HepG2 (cell line): ENCODE measurements around the gene NLRC5. TPM values are rescaled to one million over a fixed set of nuclear protein-coding genes. Genes with fewer than 3 reads are reported as not detected.
A peak's percentile ranks its signal among the peaks of the same experiment; 100 is the strongest.
"Not testable (repeated sequence)": the region's sequence is repeated elsewhere in the genome, so short reads cannot be mapped to it uniquely, and the experiment has no call there.

Experiments used
- ATAC-seq: fragments of 200-7000 bp; cut with Tn5 transposase; 3 replicates; pipeline ENCODE4 v1.9.1; 2020; ENCODE audit warnings: mild to moderate bottlenecking, moderate library complexity
- BruUV-seq: library from RNA; stranded (reverse); fragments of 400-500 nt; replicated peaks from 2 replicates; lab custom pipeline; 2021; lab: Mats Ljungman, UMichigan
- CTCF ChIA-PET: fragments of 300-600 bp; formaldehyde crosslinking; extraction: SDS; loops from one replicate; lab custom pipeline; 2021; ENCODE audit warnings: low total read pairs, inconsistent platforms, low intra/inter-chr PET ratio; lab: Yijun Ruan, JAX
- POLR2A ChIA-PET: fragments of 350-600 bp; sonication (Branson Sonifier 250); formaldehyde crosslinking; loops from one replicate; lab custom pipeline; 2020; ENCODE audit warnings: antibody characterized with exemption, inconsistent platforms; lab: Yijun Ruan, JAX
- DNase-seq: peaks from one replicate; pipeline ENCODE4 v3.0.0-alpha.2; 2015; ENCODE audit warnings: low spot score
- FAIRE-seq: peaks from 3 replicates; lab custom pipeline; 2011; peaks lifted over from hg19 to GRCh38; lab: Jason Lieb, UNC
- H2AFZ ChIP-seq: one replicate; pipeline ENCODE4 v1.6.1; 2011; ENCODE audit warnings: low read length, inconsistent platforms
- H3K27ac ChIP-seq: fragments of 300-600 bp; 3 replicates; pipeline ENCODE4 v1.8.0; 2011; ENCODE audit warnings: mixed run types, mild to moderate bottlenecking, mixed read lengths, low read length, inconsistent platforms; ENCODE audit not compliant: insufficient read depth; ENCODE audit errors: extremely low read length
- H3K27me3 ChIP-seq, 2 experiments: fragments of 200-600 bp in 1 of 2; 2 replicates in 1 of 2; 3 replicates in 1 of 2; pipeline versions ENCODE4 v1.6.0 to v1.8.0; 2011; ENCODE audit warnings: low read length in 2 of 2, mild to moderate bottlenecking in 2 of 2, moderate library complexity in 2 of 2, inconsistent platforms in 1 of 2; ENCODE audit not compliant: insufficient read depth in 2 of 2, control insufficient read depth in 1 of 2
- H3K36me3 ChIP-seq, 2 experiments: fragments of 200-600 bp in 1 of 2; replicated peaks in 1 of 2; 2 replicates in 1 of 2; 3 replicates in 1 of 2; pipeline versions ENCODE4 v1.5.1 to v1.8.0; 2011; ENCODE audit warnings: low read length in 2 of 2, inconsistent platforms in 1 of 2; ENCODE audit not compliant: insufficient read depth in 2 of 2, control insufficient read depth in 1 of 2
- H3K4me1 ChIP-seq: 2 replicates; pipeline ENCODE4 v1.5.1; 2012; ENCODE audit warnings: low read length, inconsistent platforms; ENCODE audit not compliant: insufficient read depth
- H3K4me2 ChIP-seq: 2 replicates; pipeline ENCODE4 v1.6.0; 2011; ENCODE audit warnings: low read depth, low read length, inconsistent platforms
- H3K4me3 ChIP-seq, 3 experiments: fragments of 200-600 bp in 1 of 3; sonication (generic), shearing (Covaris generic) in 1 of 3; replicated peaks in 1 of 3; 2 replicates each; pipeline ENCODE4 v1.5.1; 2011 to 2016; ENCODE audit warnings: low read length in 3 of 3, inconsistent platforms in 2 of 3, low read depth in 2 of 3, mild to moderate bottlenecking in 2 of 3, control low read depth in 1 of 3, mixed read lengths in 1 of 3; ENCODE audit not compliant: insufficient read depth in 1 of 3
- H3K79me2 ChIP-seq: one replicate; pipeline ENCODE4 v1.6.1; 2011; ENCODE audit warnings: low read length, inconsistent platforms; ENCODE audit not compliant: insufficient read depth
- H3K9ac ChIP-seq: 2 replicates; pipeline ENCODE4 v1.6.0; 2011; ENCODE audit warnings: mild to moderate bottlenecking, low read depth, low read length, inconsistent platforms; ENCODE audit not compliant: insufficient read depth
- H3K9me3 ChIP-seq: 2 replicates; pipeline ENCODE4 v1.5.1; 2012; ENCODE audit warnings: mild to moderate bottlenecking, low read length
- H4K20me1 ChIP-seq: 2 replicates; pipeline ENCODE4 v1.6.0; 2011; ENCODE audit warnings: inconsistent platforms, mild to moderate bottlenecking, low read length, moderate library complexity; ENCODE audit not compliant: insufficient read depth
- JARID2 ChIP-seq: sonication (generic); formaldehyde crosslinking; IDR thresholded peaks from 2 replicates; pipeline ENCODE4 v1.8.1; 2023; ENCODE audit warnings: missing genetic modification reagents, inconsistent platforms; ENCODE audit not compliant: insufficient replicate concordance
- NFKBIZ ChIP-seq: IDR thresholded peaks from 2 replicates; pipeline ENCODE4 v1.6.1; 2018; ENCODE audit warnings: missing genetic modification reagents, missing compliant biosample characterization
- NFRKB ChIP-seq: fragments of 450-650 bp; IDR thresholded peaks from 2 replicates; pipeline ENCODE4 v1.6.1; 2017
- PCBP1 ChIP-seq: fragments of 200-400 bp; formaldehyde crosslinking; IDR thresholded peaks from 2 replicates; pipeline ENCODE4 v1.6.1; 2017; ENCODE audit warnings: mild to moderate bottlenecking, low read depth, low read length, borderline replicate concordance
- ZFP1 ChIP-seq: IDR thresholded peaks from 2 replicates; pipeline ENCODE4 v1.6.1; 2016
- ZKSCAN8 ChIP-seq: IDR thresholded peaks from 2 replicates; pipeline ENCODE4 v1.6.1; 2016; ENCODE audit warnings: borderline replicate concordance, missing genetic modification reagents, missing compliant biosample characterization
- ZNF232 ChIP-seq: sonication (generic); formaldehyde crosslinking; IDR thresholded peaks from 2 replicates; pipeline ENCODE4 v1.4.0; 2020; ENCODE audit warnings: missing genetic modification reagents, borderline replicate concordance
- WGBS: methylation state at CpG from one replicate; pipeline ENCODE4 v1.1.6; 2017; ENCODE audit warnings: low lambda C conversion rate; 5-methylcytosine and 5-hydroxymethylcytosine counted together
- in situ Hi-C: cut with HindIII; loops from 2 replicates; pipeline ENCODE4 v1.10.0; 2017; ENCODE audit warnings: low pct_unique_long_range_greater_than_20kb; ENCODE audit not compliant: extremely low pct_ligation_motif_present
- intact Hi-C: fragments of 100-400 bp; cut with micrococcal nuclease; formaldehyde crosslinking; loops from one replicate; pipeline ENCODE4 v1.10.0; 2022; ENCODE audit not compliant: unreplicated experiment
- polyA plus RNA-seq, 8 experiments: library from polyadenylated mRNA; depleted of rRNA in 3 of 8; stranded (reverse) in 7 of 8; unstranded in 1 of 8; fragments of >200 nt; fragmentation: Illumina TruSeq in 4 of 8; extraction: Trizol in 4 of 8; gene quantifications; 2 replicates each; pipeline versions ENCODE4 v1.2.1 to v1.2.3, GENCODE V29; 2011 to 2016; ENCODE audit warnings: low read depth in 4 of 8, missing spikeins in 1 of 8, mixed read lengths in 1 of 8; ENCODE audit not compliant: insufficient read depth in 1 of 8
- total RNA-seq, 5 experiments: library from RNA; depleted of rRNA; stranded (reverse); fragments of >200 nt; fragmentation: Illumina TruSeq; extraction: Trizol; gene quantifications; 2 replicates each; pipeline ENCODE4 v1.2.3, GENCODE V29; 2016; ENCODE audit warnings: low read depth in 1 of 5
- TF ChIP-seq, protein P1 (sequence below): sonication (generic); formaldehyde crosslinking; IDR thresholded peaks from 2 replicates; pipeline ENCODE4 v1.9.0; 2021; ENCODE audit warnings: missing genetic modification reagents, mild to moderate bottlenecking, borderline replicate concordance
- TF ChIP-seq, protein P2 (sequence below): sonication (generic); formaldehyde crosslinking; IDR thresholded peaks from 2 replicates; pipeline ENCODE4 v1.4.0; 2020; ENCODE audit warnings: mild to moderate bottlenecking, missing genetic modification reagents

NLRC5 gene
- total and polyA plus RNA-seq, 2 of the 13 experiments (the other 11 are each of a cell fraction or from before 2014, with no cell fraction given), result 6.3 to 12.7 TPM

DNA sequence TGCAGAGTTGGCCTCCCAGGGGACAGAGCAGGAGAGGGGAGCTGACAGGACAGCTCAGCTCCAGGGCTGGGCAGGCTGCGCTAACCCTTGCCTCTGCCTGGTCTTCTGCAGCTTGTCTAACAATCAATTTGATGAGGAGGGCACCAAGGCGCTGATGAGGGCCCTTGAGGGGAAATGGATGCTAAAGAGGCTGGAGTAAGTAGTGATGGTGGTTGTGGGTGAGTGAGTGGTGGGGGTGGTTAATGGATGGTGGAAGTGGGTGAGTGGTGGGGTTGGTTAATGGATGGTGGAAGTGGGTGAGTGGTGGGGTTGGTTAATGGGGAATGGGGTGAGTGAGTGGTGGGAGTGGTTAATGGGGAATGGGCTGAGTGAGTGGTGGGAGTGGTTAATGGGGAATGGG lies 81.1 kb downstream of the NLRC5 start:
- no peaks in the 10 kb centered on the region for H3K9me3 ChIP-seq
- H3K36me3 ChIP-seq, result no peaks in the 10 kb centered on the region
- TF ChIP-seq, protein P1, sequence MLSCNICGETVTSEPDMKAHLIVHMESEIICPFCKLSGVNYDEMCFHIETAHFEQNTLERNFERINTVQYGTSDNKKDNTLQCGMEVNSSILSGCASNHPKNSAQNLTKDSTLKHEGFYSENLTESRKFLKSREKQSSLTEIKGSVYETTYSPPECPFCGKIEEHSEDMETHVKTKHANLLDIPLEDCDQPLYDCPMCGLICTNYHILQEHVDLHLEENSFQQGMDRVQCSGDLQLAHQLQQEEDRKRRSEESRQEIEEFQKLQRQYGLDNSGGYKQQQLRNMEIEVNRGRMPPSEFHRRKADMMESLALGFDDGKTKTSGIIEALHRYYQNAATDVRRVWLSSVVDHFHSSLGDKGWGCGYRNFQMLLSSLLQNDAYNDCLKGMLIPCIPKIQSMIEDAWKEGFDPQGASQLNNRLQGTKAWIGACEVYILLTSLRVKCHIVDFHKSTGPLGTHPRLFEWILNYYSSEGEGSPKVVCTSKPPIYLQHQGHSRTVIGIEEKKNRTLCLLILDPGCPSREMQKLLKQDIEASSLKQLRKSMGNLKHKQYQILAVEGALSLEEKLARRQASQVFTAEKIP (CRISPR knock-in tag), result no peak
- TF ChIP-seq, protein P2, sequence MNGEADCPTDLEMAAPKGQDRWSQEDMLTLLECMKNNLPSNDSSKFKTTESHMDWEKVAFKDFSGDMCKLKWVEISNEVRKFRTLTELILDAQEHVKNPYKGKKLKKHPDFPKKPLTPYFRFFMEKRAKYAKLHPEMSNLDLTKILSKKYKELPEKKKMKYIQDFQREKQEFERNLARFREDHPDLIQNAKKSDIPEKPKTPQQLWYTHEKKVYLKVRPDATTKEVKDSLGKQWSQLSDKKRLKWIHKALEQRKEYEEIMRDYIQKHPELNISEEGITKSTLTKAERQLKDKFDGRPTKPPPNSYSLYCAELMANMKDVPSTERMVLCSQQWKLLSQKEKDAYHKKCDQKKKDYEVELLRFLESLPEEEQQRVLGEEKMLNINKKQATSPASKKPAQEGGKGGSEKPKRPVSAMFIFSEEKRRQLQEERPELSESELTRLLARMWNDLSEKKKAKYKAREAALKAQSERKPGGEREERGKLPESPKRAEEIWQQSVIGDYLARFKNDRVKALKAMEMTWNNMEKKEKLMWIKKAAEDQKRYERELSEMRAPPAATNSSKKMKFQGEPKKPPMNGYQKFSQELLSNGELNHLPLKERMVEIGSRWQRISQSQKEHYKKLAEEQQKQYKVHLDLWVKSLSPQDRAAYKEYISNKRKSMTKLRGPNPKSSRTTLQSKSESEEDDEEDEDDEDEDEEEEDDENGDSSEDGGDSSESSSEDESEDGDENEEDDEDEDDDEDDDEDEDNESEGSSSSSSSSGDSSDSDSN (CRISPR knock-in tag), result no peak
- no peak for TF ChIP-seq NFRKB
- no peak for TF ChIP-seq NFKBIZ (CRISPR knock-in tag)
- no peak for TF ChIP-seq ZFP1 (CRISPR knock-in tag)
- TF ChIP-seq ZKSCAN8 (CRISPR knock-in tag), result no peak
- no peak for TF ChIP-seq PCBP1
- TF ChIP-seq JARID2 (CRISPR knock-in tag), result no peak
- no peak for TF ChIP-seq ZNF232 (CRISPR knock-in tag)
- BruUV-seq, result no TSS peak
- in situ Hi-C loops (no loop called here), intact Hi-C loops (no loop called here)
- ATAC-seq (peak; percentile 19; the same call in 2 of the 3 replicates), FAIRE-seq (no peak), DNase-seq (no peak)
- H3K4me3 ChIP-seq, result no peak overlapping the region
- no peaks in the 10 kb centered on the region for H3K4me1 ChIP-seq
- no peaks in the 10 kb centered on the region for H4K20me1 ChIP-seq
- H3K27me3 ChIP-seq, result peaks cover 0 to 34% of the 10 kb centered on the region in 2 experiments; a peak in 4 of 5 replicates
- ChIA-PET POLR2A (no interaction called here), CTCF (no interaction called here)
- no peak overlapping the region for H2AFZ ChIP-seq
- no peak overlapping the region for H3K9ac ChIP-seq
- 58% methylated on average over 2 of the region's 2 CpGs for WGBS
- no peak overlapping the region for H3K4me2 ChIP-seq
- H3K27ac ChIP-seq, result no peak overlapping the region
- H3K79me2 ChIP-seq, result no peaks in the 10 kb centered on the region

DNA sequence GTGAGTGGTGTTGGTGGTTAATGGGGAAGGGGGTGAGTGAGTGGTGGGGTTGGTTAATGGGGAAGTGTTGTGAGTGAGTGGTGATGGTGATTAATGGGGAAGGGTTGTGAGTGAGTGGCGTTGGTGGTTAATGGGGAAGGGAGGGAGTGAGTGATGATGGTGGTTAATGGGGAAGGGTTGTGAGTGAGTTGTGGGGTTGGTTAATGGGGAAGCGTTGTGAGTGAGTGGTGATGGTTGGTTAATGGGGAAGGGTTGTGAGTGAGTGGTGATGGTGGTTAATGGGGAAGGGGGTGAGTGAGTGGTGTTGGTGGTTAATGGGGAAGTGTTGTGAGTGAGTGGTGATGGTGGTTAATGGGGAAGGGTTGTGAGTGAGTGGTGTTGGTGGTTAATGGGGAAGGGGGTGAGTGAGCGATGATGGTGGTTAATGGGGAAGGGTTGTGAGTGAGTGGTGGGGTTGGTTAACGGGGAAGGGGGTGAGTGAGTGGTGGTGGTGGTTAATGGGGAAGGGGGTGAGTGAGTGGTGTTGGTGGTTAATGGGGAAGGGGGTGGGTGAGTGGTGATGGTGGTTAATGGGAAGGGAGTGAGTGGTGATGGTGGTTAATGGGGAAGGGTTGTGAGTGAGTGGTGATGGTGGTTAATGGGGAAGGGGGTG lies 81.8 kb downstream of the NLRC5 start:
- H3K4me2 ChIP-seq, H3K4me3 ChIP-seq, ATAC-seq, BruUV-seq, H3K79me2 ChIP-seq, in situ Hi-C loops, CTCF ChIA-PET, H3K9me3 ChIP-seq, H3K9ac ChIP-seq, DNase-seq, H2AFZ ChIP-seq, FAIRE-seq, H3K36me3 ChIP-seq, H3K27ac ChIP-seq, H3K4me1 ChIP-seq, POLR2A ChIA-PET, H4K20me1 ChIP-seq, intact Hi-C loops: not testable (repeated sequence)
- 53% methylated on average over 4 of the region's 4 CpGs for WGBS
- H3K27me3 ChIP-seq, result peaks cover 0 to 29% of the 10 kb centered on the region in 2 experiments; a peak in 4 of 5 replicates
